NCI-H748 (cell line): ENCODE data around the gene ZNF821.
"Not testable (repeated sequence)": the region's sequence is repeated elsewhere in the genome, so short reads cannot be mapped to it uniquely, and the experiment has no call there.

Experiments
- DNase-seq: peaks from one replicate; lab custom pipeline; 2025; ENCODE audit not compliant: unreplicated experiment; lab: John Stamatoyannopoulos, UW

Gene ZNF821

GRCh38 chr16:71863995-71864394 is 20.0 kb downstream of the ZNF821 start:
- DNase-seq: no peak

DNA sequence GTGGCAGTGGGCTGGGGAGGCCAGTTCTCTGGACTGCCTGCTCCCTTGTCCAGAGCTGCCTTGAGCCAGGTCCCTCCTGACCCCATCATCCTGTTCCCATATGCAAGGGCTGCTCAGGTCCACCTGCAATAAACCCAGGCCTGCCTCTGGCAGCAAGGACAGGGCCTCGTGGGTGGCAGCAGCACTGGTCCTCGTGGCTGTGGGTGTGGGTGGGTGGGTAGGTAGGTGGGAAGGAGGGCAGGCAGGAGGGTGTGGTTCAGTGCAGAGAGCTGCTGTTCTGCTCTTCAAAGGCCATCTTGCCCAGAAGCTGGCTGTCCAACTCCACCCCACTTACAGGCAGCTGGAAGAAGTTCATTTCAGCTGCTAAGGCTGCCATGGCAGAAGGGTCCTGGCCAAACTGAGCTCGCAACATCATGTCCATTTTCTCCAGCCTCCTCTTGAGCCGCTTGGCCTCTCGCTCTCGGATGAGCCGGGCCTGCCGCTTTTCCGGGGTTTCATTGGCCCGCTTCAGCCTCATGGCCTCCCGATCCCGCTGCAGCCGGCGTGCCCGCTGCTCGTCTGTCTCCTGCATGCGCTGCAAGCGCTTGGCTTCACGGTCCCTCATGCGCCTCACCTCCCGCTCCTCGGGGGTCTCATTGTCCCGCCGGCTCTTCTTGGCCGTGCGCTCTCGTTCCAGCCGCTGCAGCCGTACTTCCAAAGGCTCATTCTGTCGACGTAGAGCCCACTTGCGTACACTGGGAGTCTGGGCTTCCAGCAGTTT is 24.0 kb downstream of the ZNF821 start:
- no peak for DNase-seq

- no peak for DNase-seq
Observed at GRCh38 chr16:71855937-71856662, 27.9 kb downstream of the ZNF821 start.

- no peak for DNase-seq
Observed at GRCh38 chr16:71854369-71854948, 29.5 kb downstream of the ZNF821 start.

DNA sequence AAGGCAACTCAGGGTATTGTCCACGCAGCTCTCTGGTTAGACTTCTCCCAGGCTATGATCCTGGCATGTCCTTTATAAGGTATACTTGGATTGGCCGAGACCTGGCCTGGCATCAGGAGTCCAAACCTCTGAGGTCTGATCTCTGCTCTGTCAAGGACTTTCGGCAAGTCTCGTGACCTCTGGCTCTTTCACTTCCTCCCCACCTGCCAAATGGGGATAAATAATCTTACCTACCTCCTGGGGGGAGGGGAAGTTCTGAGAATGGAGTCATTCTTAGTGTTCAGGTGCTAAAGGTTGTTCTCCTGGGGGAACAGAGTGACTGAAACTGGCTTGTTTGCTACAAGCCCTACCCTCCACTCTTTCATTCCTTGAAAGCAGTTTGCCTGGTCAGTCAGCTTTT is 30.6 kb downstream of the ZNF821 start:
- no peak for DNase-seq

DNA sequence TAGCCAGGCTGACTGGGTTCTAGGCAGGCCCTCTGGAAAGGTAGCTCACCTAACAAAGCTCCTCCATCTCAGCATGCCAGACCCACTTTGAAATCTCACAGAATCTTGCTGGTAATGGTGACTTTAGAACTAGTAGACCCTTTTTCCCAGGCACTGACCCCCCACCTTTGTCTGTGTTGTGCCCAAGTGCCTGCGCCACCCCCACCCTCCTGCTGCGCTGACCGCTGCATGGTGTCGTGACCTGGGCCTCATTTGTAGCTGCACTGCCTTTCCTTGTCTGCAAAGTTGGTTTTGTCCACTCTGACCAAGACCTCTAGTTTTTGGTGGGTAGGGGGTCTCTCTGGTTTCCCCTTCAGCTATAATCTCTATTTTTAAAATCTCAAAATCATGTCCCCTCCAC is 31.4 kb downstream of the ZNF821 start:
- DNase-seq: no peak

DNA sequence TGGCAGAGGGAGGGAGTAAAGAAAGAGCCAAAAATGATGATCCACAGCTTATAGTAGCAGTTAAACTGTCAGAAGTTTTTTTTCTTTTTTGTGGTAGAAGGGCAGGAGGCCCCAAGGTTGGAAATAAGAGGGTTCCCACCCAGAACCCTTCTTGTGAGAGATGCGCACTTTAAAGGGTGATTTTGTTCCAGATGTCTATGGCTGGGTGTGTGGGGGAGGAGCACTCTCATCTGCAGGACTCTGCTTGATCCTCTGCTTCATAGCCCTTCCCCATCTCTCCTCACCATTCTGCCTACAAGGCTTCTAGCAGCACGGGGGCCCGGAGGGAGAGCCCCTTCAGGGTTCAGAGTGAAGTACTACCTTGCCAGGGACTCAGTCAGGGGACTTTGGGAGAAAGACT is 31.8 kb downstream of the ZNF821 start:
- DNase-seq: no peak

DNA sequence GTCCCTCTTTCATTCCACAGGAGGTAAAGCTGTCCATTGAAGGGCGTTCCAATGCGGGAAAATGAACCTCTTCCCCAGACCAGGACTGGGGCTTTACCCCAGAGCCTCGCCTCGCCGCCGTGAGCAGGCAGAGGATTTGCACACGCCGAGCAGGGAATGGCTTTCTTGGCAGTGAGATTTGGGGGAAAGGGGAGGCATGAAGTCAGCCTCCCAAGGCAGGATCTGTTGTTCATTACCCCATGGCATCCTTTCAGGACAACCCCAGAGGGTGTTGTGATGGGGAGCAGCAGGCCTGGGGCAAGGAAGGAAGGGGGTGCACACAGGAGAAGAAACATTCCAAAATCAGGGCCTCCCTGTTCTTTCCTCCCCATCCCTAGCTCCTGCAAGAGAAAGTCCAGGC is 32.2 kb downstream of the ZNF821 start:
- DNase-seq: no peak

DNA sequence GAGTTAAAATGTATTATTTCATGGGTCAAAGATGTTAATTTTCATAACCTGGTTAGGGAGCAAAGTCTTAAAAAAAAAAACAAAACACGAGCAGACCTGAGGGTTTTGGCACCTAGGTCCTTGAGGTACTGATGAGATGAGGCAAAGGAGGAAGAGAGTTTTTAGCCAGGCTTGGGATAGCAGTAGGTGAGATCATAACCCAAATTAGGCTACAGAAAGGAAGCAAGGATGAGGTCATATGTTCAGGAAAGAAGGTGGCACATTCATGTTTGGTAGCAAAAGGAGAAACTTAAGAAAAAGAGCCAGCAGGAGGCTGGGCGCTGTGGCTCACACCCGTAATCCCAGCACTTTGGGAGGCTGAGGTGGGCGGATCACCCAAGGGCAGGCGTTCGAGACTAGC is 35.4 kb downstream of the ZNF821 start:
- DNase-seq: no peak

GRCh38 chr16:71847096-71847495 is 36.9 kb downstream of the ZNF821 start:
- DNase-seq: no peak

DNA sequence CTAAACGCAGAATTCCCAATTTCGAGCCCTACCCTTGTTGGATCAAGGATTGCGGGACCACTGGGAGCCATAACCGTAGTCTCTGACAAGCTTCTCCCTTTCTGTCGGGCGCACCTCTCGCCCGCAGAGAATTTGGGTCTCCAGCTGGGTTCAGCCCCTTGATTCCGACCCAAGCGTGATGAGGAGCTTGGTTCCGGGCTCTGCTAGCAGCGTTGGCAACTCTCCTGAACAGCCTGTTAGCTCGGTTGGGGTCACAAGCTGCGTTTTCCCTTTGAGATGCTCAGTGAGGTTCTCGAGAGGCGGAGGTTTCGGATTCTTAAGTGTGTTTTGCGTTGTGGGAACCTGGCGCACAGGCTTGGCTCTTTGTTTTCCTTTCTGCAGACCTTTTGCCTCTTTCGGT is 37.6 kb downstream of the ZNF821 start:
- DNase-seq: no peak

DNA sequence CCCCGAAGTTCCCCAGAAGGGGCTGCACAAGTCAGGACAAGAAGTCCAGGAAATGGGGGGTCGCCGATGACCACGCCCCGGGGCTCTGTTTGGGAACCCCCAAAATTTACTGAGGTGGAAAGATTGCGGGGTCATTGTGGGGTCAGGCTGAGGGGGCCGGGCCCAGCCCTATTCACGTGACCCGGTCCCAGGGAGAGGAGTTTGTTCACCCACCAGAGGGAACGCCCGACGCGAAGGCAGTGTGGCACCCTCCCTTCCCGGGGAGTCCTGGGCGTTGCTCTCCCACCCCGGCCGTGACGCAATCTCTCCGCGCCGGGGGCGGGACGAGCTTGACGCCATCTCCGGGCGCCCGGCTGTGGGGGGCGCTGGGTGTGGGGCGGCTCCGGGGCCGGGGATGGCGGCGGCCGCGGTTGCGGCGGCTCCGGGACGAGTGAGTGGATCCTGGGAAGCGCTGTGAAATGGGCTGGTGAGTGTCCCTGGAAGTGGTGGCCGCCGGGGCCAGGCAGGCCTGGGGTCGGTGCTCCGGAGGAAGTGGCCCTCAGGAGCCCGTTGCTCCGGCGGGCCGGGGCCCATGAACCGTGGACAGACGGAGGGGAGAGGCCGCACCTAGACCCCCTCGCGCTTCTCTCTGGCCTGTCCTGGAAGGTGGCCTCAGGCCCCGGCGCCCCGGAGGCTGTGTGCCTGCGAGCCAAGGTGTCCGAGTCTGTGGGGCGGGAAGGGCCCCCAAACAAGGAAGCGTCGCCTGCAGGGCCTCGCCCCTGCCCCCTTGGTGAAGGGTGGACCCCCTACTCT is 38.1 kb downstream of the ZNF821 start, which contains the start of gene ATXN1L:
Gene ATXN1L (plus strand): TSS at position 338 of the 792 bp plus-strand sequence. CDS start 3,765 bp downstream, outside the sequence.
- peak; percentile 83 for DNase-seq

DNA sequence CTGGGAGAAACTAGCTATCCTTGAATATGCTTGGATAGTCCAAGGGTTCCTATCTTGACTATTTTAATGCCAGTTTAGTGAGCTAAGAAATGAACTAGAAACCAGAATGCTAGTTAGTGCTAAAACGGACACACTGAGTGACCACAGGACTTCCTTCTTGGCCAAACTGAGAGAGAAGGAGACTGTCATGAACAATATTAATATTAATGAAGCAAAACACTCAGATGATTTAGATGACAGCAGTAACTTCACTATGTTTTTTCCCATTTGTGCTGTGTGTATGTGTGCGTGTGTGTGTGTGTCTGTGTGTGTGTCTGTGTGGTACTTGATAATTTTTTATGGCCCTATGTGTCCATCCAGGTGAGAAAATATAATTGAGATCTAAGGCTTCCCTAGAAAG is 40.4 kb downstream of the ZNF821 start:
- no peak for DNase-seq

- no peak for DNase-seq
Observed at GRCh38 chr16:71840052-71840451, 43.9 kb downstream of the ZNF821 start.

- DNase-seq: no peak
Observed at GRCh38 chr16:71837150-71837549, 46.8 kb downstream of the ZNF821 start.

GRCh38 chr16:71834291-71834690 is 49.7 kb downstream of the ZNF821 start:
- no peak for DNase-seq

DNA sequence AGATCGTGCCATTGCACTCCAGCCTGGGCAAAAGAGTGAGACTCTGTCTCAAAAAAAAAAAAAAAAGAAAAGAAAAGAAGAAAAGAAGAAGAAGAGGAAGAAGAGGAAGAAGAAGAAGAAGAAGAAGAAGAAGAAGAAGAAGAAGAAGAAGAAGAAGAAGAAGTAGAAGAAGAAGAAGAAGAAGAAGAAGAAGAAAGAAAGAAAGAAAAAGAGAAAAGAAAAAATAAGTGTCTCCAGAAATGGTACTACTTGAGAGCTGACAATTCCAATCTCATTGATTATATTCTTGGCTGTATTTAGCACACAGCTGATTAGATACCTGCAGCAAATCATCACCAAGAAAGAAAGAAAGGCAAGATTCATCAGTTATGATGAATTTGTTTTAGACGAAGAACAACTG is 51.9 kb downstream of the ZNF821 start:
- DNase-seq: not testable (repeated sequence)

DNA sequence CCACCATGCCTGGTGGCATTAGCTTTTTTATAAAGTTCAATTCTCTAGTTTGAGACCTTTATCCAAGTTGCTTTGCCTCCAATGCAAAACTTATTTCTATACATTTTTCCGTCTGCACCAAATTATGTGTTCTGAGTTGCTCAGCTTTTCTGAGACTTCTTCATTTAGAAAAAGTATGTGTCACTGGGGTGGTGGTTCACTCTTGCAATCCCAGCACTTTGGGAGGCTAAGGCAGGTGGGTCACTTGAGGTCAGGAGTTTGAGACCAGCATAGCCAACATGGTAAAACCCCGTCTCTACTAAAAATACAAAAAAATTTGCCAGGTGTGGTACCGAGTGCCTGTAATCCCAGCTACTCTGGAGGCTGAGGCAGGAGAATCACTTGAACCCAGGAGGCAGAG is 52.3 kb downstream of the ZNF821 start:
- DNase-seq: not testable (repeated sequence)

DNA sequence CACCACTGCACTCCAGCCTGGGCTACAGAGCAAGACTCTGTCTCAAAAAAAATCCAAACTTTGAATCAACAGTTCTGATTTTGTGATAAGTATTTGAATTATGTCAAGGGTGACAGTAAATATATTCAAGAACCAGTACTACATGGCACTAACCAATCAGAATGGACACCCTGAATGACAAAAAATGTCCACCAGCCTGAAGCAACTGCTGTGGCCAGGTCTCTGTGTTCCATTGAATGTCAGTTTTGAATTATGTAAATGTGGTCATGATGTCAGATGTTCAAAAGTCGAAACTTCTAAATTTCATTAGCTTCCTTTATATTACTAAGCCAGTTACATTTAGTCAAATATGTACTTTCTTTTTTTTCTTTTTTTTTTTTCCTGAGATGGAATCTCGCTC is 53.6 kb downstream of the ZNF821 start:
- no peak for DNase-seq

DNA sequence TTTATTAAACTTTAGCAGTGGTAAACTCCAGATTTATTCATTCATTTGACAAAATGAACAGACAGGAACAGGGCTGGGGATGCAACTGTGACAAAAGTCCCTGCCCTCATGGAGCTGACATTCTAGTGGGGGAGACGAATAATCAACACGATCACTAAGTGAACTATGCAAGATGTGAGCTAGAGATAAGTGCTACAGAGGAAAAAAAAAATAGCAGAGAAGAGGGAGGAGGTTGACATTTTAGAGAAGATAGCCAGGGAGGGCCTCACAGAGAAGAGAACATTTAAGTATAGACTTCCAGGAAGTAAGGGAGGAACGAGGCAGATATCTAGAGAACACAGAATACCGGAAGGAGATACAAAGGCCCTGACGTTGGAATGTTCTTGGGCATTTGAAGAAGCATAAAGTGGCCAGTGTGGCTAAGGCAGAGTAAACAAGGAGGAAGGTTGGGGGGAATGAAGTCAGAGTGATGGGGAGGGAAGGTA is 57.4 kb downstream of the ZNF821 start:
- no peak for DNase-seq

DNA sequence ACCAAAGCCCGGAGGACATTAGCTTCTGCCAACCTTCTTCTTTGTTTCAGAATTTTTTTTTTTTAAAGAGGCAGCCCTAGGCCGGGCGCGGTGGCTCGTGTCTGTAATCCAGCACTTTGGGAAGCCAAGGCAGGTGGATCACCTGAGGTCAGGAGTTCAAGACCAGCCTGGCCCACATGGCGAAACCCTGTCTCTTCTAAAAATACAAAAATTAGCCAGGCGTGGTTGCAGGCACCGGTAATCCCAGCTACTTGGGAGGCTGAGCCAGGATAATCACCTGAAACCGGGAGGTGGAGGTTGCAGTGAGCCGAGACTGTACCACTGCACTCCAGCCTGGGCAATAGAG is 66.9 kb downstream of the ZNF821 start:
- DNase-seq: not testable (repeated sequence)
